Panc1 (cell line): ENCODE results near the gene ZNF318. TPM values are rescaled to one million over a fixed set of nuclear protein-coding genes. Genes with fewer than 3 reads are reported as not detected.

Experiments
- ATAC-seq: fragments of 200-7000 bp; cut with Tn5 transposase; 2 replicates; pipeline ENCODE4 v1.9.1; 2020; ENCODE audit warnings: mild to moderate bottlenecking, moderate library complexity
- BruUV-seq: library from RNA; stranded (reverse); fragments of 400-500 nt; replicated peaks from 2 replicates; lab custom pipeline; 2021; lab: Mats Ljungman, UMichigan
- CTCF ChIA-PET: fragments of 300-600 bp; sonication (Branson Sonifier 250); formaldehyde crosslinking; loops from one replicate; lab custom pipeline; 2022; ENCODE audit warnings: antibody characterized with exemption; lab: Charles Lee
- POLR2A ChIA-PET: fragments of 300-600 bp; sonication (Branson Sonifier 250); formaldehyde crosslinking; loops from one replicate; lab custom pipeline; 2022; ENCODE audit warnings: antibody characterized with exemption; lab: Charles Lee
- DNase-seq: peaks from one replicate; pipeline ENCODE4 v3.0.0-alpha.2; 2010; ENCODE audit warnings: low read depth, low spot score
- H3K27ac ChIP-seq: 2 replicates; pipeline ENCODE4 v1.5.1; 2011; ENCODE audit warnings: mild to moderate bottlenecking, low read length, inconsistent platforms
- H3K27me3 ChIP-seq: fragments of 200-500 bp; sonication (Bioruptor generic); 2 replicates; pipeline ENCODE4 v1.6.0; 2014; ENCODE audit warnings: low read length, inconsistent platforms; ENCODE audit not compliant: control insufficient read depth, insufficient read depth
- H3K36me3 ChIP-seq: fragments of 200-500 bp; sonication (Bioruptor generic); 2 replicates; pipeline ENCODE4 v1.5.1; 2014; ENCODE audit warnings: inconsistent platforms, mild to moderate bottlenecking, low read length, moderate library complexity; ENCODE audit not compliant: control insufficient read depth, insufficient read depth
- H3K4me1 ChIP-seq: 2 replicates; pipeline ENCODE4 v1.5.1; 2011; ENCODE audit warnings: inconsistent platforms, mild to moderate bottlenecking, low read length, moderate library complexity; ENCODE audit not compliant: control insufficient read depth, insufficient read depth
- H3K4me3 ChIP-seq, 2 experiments: 2 replicates each; pipeline ENCODE4 v1.5.1; 2011 to 2012; ENCODE audit warnings: low read depth in 2 of 2, low read length in 2 of 2, mild to moderate bottlenecking in 2 of 2, inconsistent platforms in 1 of 2, moderate library complexity in 1 of 2
- H3K9me3 ChIP-seq: fragments of 200-500 bp; sonication (Bioruptor generic); 2 replicates; pipeline ENCODE4 v1.5.1; 2014; ENCODE audit warnings: low read depth, mild to moderate bottlenecking, inconsistent platforms, low read length, moderate library complexity; ENCODE audit not compliant: control insufficient read depth, insufficient read depth
- POLR2AphosphoS5 ChIP-seq: IDR thresholded peaks from 2 replicates; pipeline ENCODE4 v1.6.1; 2012; ENCODE audit warnings: mild to moderate bottlenecking, low read depth, low read length, moderate library complexity
- SIN3A ChIP-seq: IDR thresholded peaks from 2 replicates; pipeline ENCODE4 v1.6.1; 2012; ENCODE audit warnings: low read depth, mild to moderate bottlenecking, low read length, moderate library complexity, borderline replicate concordance; ENCODE audit not compliant: insufficient read depth
- TCF7L2 ChIP-seq: IDR thresholded peaks from 2 replicates; pipeline ENCODE4 v1.6.1; 2011; ENCODE audit warnings: mild to moderate bottlenecking, low read depth, low read length, inconsistent platforms
- in situ Hi-C: cut with HindIII; loops from 2 replicates; pipeline ENCODE4 v1.10.0; 2016; ENCODE audit warnings: low sequenced_read_pairs, low pct_unique_long_range_greater_than_20kb
- intact Hi-C: fragments of 100-400 bp; cut with micrococcal nuclease; formaldehyde crosslinking; loops from one replicate; pipeline ENCODE4 v1.10.0; 2022; ENCODE audit not compliant: unreplicated experiment
- total RNA-seq: library from RNA; stranded (reverse); gene quantifications from one replicate; pipeline ENCODE4 v1.2.1, GENCODE V29; 2021; ENCODE audit not compliant: unreplicated experiment
- TF ChIP-seq, protein P1 (sequence below): fragments of 450-650 bp; IDR thresholded peaks from 2 replicates; pipeline ENCODE4 v1.5.1; 2017; ENCODE audit warnings: mild to moderate bottlenecking
- TF ChIP-seq, protein P2 (sequence below), 2 experiments: IDR thresholded peaks; 2 replicates each; pipeline ENCODE4 v1.6.1; 2011 to 2012; ENCODE audit warnings: low read depth in 2 of 2, control low read depth in 1 of 2, low read length in 1 of 2, mild to moderate bottlenecking in 1 of 2, moderate library complexity in 1 of 2; ENCODE audit not compliant: insufficient read depth in 1 of 2

Gene ZNF318
- total RNA-seq, 1 experiment from 2014 or later: 28.0 TPM

DNA sequence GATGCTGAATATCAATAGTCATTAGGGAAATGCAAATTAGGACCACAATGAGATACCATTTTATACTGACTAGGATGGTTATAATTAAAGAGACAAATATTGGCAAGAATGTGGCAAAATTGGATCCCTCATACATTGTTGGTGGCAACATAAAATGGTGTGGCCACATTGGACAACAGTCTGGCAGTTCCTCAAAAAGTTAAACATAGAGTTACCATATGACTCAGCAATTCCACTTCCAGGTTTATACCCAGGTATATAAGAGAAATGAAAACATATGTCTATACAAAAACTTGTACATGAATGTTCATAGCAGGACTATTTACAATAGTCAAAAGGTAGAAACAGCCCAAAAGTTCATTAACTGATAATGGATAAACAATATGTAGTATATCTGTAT, 58.8 kb downstream of the ZNF318 start:
- ChIA-PET POLR2A (no interaction called here), CTCF (no interaction called here)
- Histone ChIP-seq H3K27ac (no peak overlapping the region), H3K4me3 (no peak overlapping the region), H3K27me3 (peaks cover 4% of the 10 kb centered on the region; the same call in 1 of the 2 replicates), H3K9me3 (no peaks in the 10 kb centered on the region), H3K4me1 (no peaks in the 10 kb centered on the region), H3K36me3 (no peaks in the 10 kb centered on the region)
- BruUV-seq: no TSS peak
- in situ Hi-C loops (no loop called here), intact Hi-C loops (no loop called here)
- DNase-seq (no peak), ATAC-seq (no peak)
- TF ChIP-seq TCF7L2: no peak
- no peak for TF ChIP-seq SIN3A
- TF ChIP-seq, protein P1, sequence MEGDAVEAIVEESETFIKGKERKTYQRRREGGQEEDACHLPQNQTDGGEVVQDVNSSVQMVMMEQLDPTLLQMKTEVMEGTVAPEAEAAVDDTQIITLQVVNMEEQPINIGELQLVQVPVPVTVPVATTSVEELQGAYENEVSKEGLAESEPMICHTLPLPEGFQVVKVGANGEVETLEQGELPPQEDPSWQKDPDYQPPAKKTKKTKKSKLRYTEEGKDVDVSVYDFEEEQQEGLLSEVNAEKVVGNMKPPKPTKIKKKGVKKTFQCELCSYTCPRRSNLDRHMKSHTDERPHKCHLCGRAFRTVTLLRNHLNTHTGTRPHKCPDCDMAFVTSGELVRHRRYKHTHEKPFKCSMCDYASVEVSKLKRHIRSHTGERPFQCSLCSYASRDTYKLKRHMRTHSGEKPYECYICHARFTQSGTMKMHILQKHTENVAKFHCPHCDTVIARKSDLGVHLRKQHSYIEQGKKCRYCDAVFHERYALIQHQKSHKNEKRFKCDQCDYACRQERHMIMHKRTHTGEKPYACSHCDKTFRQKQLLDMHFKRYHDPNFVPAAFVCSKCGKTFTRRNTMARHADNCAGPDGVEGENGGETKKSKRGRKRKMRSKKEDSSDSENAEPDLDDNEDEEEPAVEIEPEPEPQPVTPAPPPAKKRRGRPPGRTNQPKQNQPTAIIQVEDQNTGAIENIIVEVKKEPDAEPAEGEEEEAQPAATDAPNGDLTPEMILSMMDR: no peak
- TF ChIP-seq, protein P2, sequence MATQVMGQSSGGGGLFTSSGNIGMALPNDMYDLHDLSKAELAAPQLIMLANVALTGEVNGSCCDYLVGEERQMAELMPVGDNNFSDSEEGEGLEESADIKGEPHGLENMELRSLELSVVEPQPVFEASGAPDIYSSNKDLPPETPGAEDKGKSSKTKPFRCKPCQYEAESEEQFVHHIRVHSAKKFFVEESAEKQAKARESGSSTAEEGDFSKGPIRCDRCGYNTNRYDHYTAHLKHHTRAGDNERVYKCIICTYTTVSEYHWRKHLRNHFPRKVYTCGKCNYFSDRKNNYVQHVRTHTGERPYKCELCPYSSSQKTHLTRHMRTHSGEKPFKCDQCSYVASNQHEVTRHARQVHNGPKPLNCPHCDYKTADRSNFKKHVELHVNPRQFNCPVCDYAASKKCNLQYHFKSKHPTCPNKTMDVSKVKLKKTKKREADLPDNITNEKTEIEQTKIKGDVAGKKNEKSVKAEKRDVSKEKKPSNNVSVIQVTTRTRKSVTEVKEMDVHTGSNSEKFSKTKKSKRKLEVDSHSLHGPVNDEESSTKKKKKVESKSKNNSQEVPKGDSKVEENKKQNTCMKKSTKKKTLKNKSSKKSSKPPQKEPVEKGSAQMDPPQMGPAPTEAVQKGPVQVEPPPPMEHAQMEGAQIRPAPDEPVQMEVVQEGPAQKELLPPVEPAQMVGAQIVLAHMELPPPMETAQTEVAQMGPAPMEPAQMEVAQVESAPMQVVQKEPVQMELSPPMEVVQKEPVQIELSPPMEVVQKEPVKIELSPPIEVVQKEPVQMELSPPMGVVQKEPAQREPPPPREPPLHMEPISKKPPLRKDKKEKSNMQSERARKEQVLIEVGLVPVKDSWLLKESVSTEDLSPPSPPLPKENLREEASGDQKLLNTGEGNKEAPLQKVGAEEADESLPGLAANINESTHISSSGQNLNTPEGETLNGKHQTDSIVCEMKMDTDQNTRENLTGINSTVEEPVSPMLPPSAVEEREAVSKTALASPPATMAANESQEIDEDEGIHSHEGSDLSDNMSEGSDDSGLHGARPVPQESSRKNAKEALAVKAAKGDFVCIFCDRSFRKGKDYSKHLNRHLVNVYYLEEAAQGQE (IDR thresholded peaks at IDR 0.05; ENCODE audit: insufficient read depth in 1 of 2, low read depth in 2 of 2, low read length in 1 of 2): no peak
- TF ChIP-seq POLR2AphosphoS5: no peak

DNA sequence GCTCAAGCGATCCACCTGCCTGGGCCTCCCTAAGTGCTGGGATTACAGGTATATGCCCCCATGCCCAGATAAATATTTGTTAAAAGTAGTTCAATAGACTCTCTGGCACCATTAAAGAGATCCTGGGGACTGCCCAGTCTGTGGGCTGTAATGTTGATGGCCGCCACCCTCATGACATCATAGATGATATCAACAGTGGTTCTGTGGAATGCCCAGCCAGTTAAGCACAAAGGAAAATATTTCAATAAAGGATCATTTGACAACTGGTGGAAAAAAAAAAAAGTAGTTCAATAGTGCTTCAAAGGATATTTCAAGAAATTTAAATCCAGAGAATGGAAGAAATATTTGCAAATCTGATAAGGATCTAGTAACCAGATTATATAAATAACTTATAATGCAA, 59.3 kb downstream of the ZNF318 start:
- in situ Hi-C loops (no loop called here), intact Hi-C loops (no loop called here)
- POLR2A ChIA-PET: no interaction called here
- peaks cover 4% of the 10 kb centered on the region; the same call in 1 of the 2 replicates for H3K27me3 ChIP-seq
- H3K4me1 ChIP-seq: no peaks in the 10 kb centered on the region
- no peaks in the 10 kb centered on the region for H3K9me3 ChIP-seq
- ATAC-seq: no peak
- no peak overlapping the region for H3K4me3 ChIP-seq
- CTCF ChIA-PET: no interaction called here
- no peaks in the 10 kb centered on the region for H3K36me3 ChIP-seq
- TF ChIP-seq TCF7L2 (no peak), SIN3A (no peak), POLR2AphosphoS5 (no peak)
- TF ChIP-seq, protein P1: no peak
- TF ChIP-seq, protein P2 (IDR thresholded peaks at IDR 0.05; ENCODE audit: insufficient read depth in 1 of 2, low read depth in 2 of 2, low read length in 1 of 2): no peak
- H3K27ac ChIP-seq: no peak overlapping the region
- BruUV-seq: no TSS peak
- no peak for DNase-seq
